HepG2 (cell line): ENCODE data around the gene PTRHD1. TPM values are rescaled to one million over a fixed set of nuclear protein-coding genes. Genes with fewer than 3 reads are reported as not detected.
A peak's percentile ranks its signal among the peaks of the same experiment; 100 is the strongest.

ENCODE experiments used
- ATAC-seq: fragments of 200-7000 bp; cut with Tn5 transposase; 3 replicates; pipeline ENCODE4 v1.9.1; 2020; ENCODE audit warnings: mild to moderate bottlenecking, moderate library complexity
- BruUV-seq: library from RNA; stranded (reverse); fragments of 400-500 nt; replicated peaks from 2 replicates; lab custom pipeline; 2021; lab: Mats Ljungman, UMichigan
- CTCF ChIA-PET: fragments of 300-600 bp; formaldehyde crosslinking; extraction: SDS; loops from one replicate; lab custom pipeline; 2021; ENCODE audit warnings: low total read pairs, inconsistent platforms, low intra/inter-chr PET ratio; lab: Yijun Ruan, JAX
- POLR2A ChIA-PET: fragments of 350-600 bp; sonication (Branson Sonifier 250); formaldehyde crosslinking; loops from one replicate; lab custom pipeline; 2020; ENCODE audit warnings: antibody characterized with exemption, inconsistent platforms; lab: Yijun Ruan, JAX
- DNase-seq: peaks from one replicate; pipeline ENCODE4 v3.0.0-alpha.2; 2015; ENCODE audit warnings: low spot score
- FAIRE-seq: peaks from 3 replicates; lab custom pipeline; 2011; peaks lifted over from hg19 to GRCh38; lab: Jason Lieb, UNC
- H2AFZ ChIP-seq: one replicate; pipeline ENCODE4 v1.6.1; 2011; ENCODE audit warnings: low read length, inconsistent platforms
- H3K27ac ChIP-seq: fragments of 300-600 bp; 3 replicates; pipeline ENCODE4 v1.8.0; 2011; ENCODE audit warnings: mixed run types, mild to moderate bottlenecking, mixed read lengths, low read length, inconsistent platforms; ENCODE audit not compliant: insufficient read depth; ENCODE audit errors: extremely low read length
- H3K27me3 ChIP-seq, 2 experiments: fragments of 200-600 bp in 1 of 2; 2 replicates in 1 of 2; 3 replicates in 1 of 2; pipeline versions ENCODE4 v1.6.0 to v1.8.0; 2011; ENCODE audit warnings: low read length in 2 of 2, mild to moderate bottlenecking in 2 of 2, moderate library complexity in 2 of 2, inconsistent platforms in 1 of 2; ENCODE audit not compliant: insufficient read depth in 2 of 2, control insufficient read depth in 1 of 2
- H3K36me3 ChIP-seq, 2 experiments: fragments of 200-600 bp in 1 of 2; replicated peaks in 1 of 2; 2 replicates in 1 of 2; 3 replicates in 1 of 2; pipeline versions ENCODE4 v1.5.1 to v1.8.0; 2011; ENCODE audit warnings: low read length in 2 of 2, inconsistent platforms in 1 of 2; ENCODE audit not compliant: insufficient read depth in 2 of 2, control insufficient read depth in 1 of 2
- H3K4me1 ChIP-seq: 2 replicates; pipeline ENCODE4 v1.5.1; 2012; ENCODE audit warnings: low read length, inconsistent platforms; ENCODE audit not compliant: insufficient read depth
- H3K4me2 ChIP-seq: 2 replicates; pipeline ENCODE4 v1.6.0; 2011; ENCODE audit warnings: low read depth, low read length, inconsistent platforms
- H3K4me3 ChIP-seq, 3 experiments: fragments of 200-600 bp in 1 of 3; sonication (generic), shearing (Covaris generic) in 1 of 3; replicated peaks in 1 of 3; 2 replicates each; pipeline ENCODE4 v1.5.1; 2011 to 2016; ENCODE audit warnings: low read length in 3 of 3, inconsistent platforms in 2 of 3, low read depth in 2 of 3, mild to moderate bottlenecking in 2 of 3, control low read depth in 1 of 3, mixed read lengths in 1 of 3; ENCODE audit not compliant: insufficient read depth in 1 of 3
- H3K79me2 ChIP-seq: one replicate; pipeline ENCODE4 v1.6.1; 2011; ENCODE audit warnings: low read length, inconsistent platforms; ENCODE audit not compliant: insufficient read depth
- H3K9ac ChIP-seq: 2 replicates; pipeline ENCODE4 v1.6.0; 2011; ENCODE audit warnings: mild to moderate bottlenecking, low read depth, low read length, inconsistent platforms; ENCODE audit not compliant: insufficient read depth
- H3K9me3 ChIP-seq: 2 replicates; pipeline ENCODE4 v1.5.1; 2012; ENCODE audit warnings: mild to moderate bottlenecking, low read length
- H4K20me1 ChIP-seq: 2 replicates; pipeline ENCODE4 v1.6.0; 2011; ENCODE audit warnings: inconsistent platforms, mild to moderate bottlenecking, low read length, moderate library complexity; ENCODE audit not compliant: insufficient read depth
- CC2D1A ChIP-seq: sonication (generic); formaldehyde crosslinking; IDR thresholded peaks from 2 replicates; pipeline ENCODE4 v1.8.1; 2023; ENCODE audit warnings: mild to moderate bottlenecking, missing genetic modification reagents
- ELK4 ChIP-seq: sonication (generic); formaldehyde crosslinking; IDR thresholded peaks from 2 replicates; pipeline ENCODE4 v1.9.0; 2021; ENCODE audit warnings: missing genetic modification reagents, borderline replicate concordance
- KLF9 ChIP-seq: IDR thresholded peaks from 2 replicates; pipeline ENCODE4 v1.6.1; 2016; ENCODE audit warnings: low read depth
- MAFK ChIP-seq, 2 experiments: IDR thresholded peaks in 1 of 2; conservative IDR thresholded peaks in 1 of 2; 2 replicates each; pipeline ENCODE4 v1.6.1; 2011; ENCODE audit warnings: improper control_type of control experiment in 2 of 2, low read length in 2 of 2
- PTBP1 ChIP-seq: fragments of 200-400 bp; formaldehyde crosslinking; IDR thresholded peaks from 2 replicates; pipeline ENCODE4 v1.6.1; 2018; ENCODE audit warnings: low read length, low read depth; ENCODE audit not compliant: poor library complexity, severe bottlenecking
- RELA ChIP-seq: sonication (generic); formaldehyde crosslinking; IDR thresholded peaks from 2 replicates; pipeline ENCODE4 v1.4.0; 2020; ENCODE audit warnings: missing genetic modification reagents
- REPIN1 ChIP-seq: sonication (generic); formaldehyde crosslinking; IDR thresholded peaks from 2 replicates; pipeline ENCODE4 v1.8.0; 2022; ENCODE audit warnings: missing genetic modification reagents, low read depth, mild to moderate bottlenecking, borderline replicate concordance
- RXRB ChIP-seq: IDR thresholded peaks from 2 replicates; pipeline ENCODE4 v1.6.1; 2016; ENCODE audit warnings: borderline replicate concordance, missing genetic modification reagents, missing compliant biosample characterization
- SNRNP70 ChIP-seq: fragments of 200-400 bp; formaldehyde crosslinking; IDR thresholded peaks from 2 replicates; pipeline ENCODE4 v1.6.1; 2017; ENCODE audit warnings: mild to moderate bottlenecking, low read depth, low read length, moderate library complexity
- ZNF407 ChIP-seq: sonication (generic); formaldehyde crosslinking; IDR thresholded peaks from one replicate; pipeline ENCODE4 v1.5.1; 2020; ENCODE audit warnings: mild to moderate bottlenecking, missing genetic modification reagents; ENCODE audit errors: not compliant biosample characterization
- ZNF451 ChIP-seq: sonication (generic); formaldehyde crosslinking; IDR thresholded peaks from 2 replicates; pipeline ENCODE4 v1.5.0; 2020; ENCODE audit warnings: mild to moderate bottlenecking, missing genetic modification reagents
- ZNF709 ChIP-seq: sonication (generic); formaldehyde crosslinking; IDR thresholded peaks from 2 replicates; pipeline ENCODE4 v1.5.0; 2020; ENCODE audit warnings: mild to moderate bottlenecking, missing genetic modification reagents
- ZNF816 ChIP-seq: sonication (generic); formaldehyde crosslinking; IDR thresholded peaks from 2 replicates; pipeline ENCODE4 v1.8.0; 2022; ENCODE audit warnings: missing genetic modification reagents, mild to moderate bottlenecking, borderline replicate concordance
- ZSCAN21 ChIP-seq: sonication (generic); formaldehyde crosslinking; IDR thresholded peaks from 2 replicates; pipeline ENCODE4 v1.8.0; 2022; ENCODE audit warnings: mild to moderate bottlenecking, missing genetic modification reagents, moderate library complexity, borderline replicate concordance
- in situ Hi-C: cut with HindIII; loops from 2 replicates; pipeline ENCODE4 v1.10.0; 2017; ENCODE audit warnings: low pct_unique_long_range_greater_than_20kb; ENCODE audit not compliant: extremely low pct_ligation_motif_present
- intact Hi-C: fragments of 100-400 bp; cut with micrococcal nuclease; formaldehyde crosslinking; loops from one replicate; pipeline ENCODE4 v1.10.0; 2022; ENCODE audit not compliant: unreplicated experiment
- polyA plus RNA-seq, 8 experiments: library from polyadenylated mRNA; depleted of rRNA in 3 of 8; stranded (reverse) in 7 of 8; unstranded in 1 of 8; fragments of >200 nt; fragmentation: Illumina TruSeq in 4 of 8; extraction: Trizol in 4 of 8; gene quantifications; 2 replicates each; pipeline versions ENCODE4 v1.2.1 to v1.2.3, GENCODE V29; 2011 to 2016; ENCODE audit warnings: low read depth in 4 of 8, missing spikeins in 1 of 8, mixed read lengths in 1 of 8; ENCODE audit not compliant: insufficient read depth in 1 of 8
- total RNA-seq, 5 experiments: library from RNA; depleted of rRNA; stranded (reverse); fragments of >200 nt; fragmentation: Illumina TruSeq; extraction: Trizol; gene quantifications; 2 replicates each; pipeline ENCODE4 v1.2.3, GENCODE V29; 2016; ENCODE audit warnings: low read depth in 1 of 5

The PTRHD1 gene
- total and polyA plus RNA-seq, 2 of the 13 experiments (the other 11 are each of a cell fraction or from before 2014, with no cell fraction given), result 72.6 to 90.8 TPM

- TF ChIP-seq ELK4 (CRISPR knock-in tag), result no peak
- no peak for TF ChIP-seq ZNF451 (CRISPR knock-in tag)
- peak; percentile 16 to 35; a peak in 3 of 4 replicates for TF ChIP-seq MAFK (conservative IDR thresholded peaks at IDR 0.05 in 1 of 2, IDR thresholded peaks at IDR 0.05 in 1 of 2; ENCODE audit: low read length in 2 of 2)
These were observed 16.3 kb upstream of the PTRHD1 start (continued) for GRCh38 chr2:24809316-24810007.

- intact Hi-C loops (no loop called here), in situ Hi-C loops (no loop called here)
- H3K9me3 ChIP-seq, result no peaks in the 10 kb centered on the region
- no peak overlapping the region for H3K4me3 ChIP-seq
- H3K36me3 ChIP-seq, result peaks cover 7 to 22% of the 10 kb centered on the region in 2 experiments; a peak in 4 of 5 replicates
- ChIA-PET POLR2A (interaction anchor here (1.9 kb wide), 1 partner anchor 14 kb away, joined by 14 read pairs; the partner anchor contains the start of genes CENPO and PTRHD1), CTCF (no interaction called here)
- peaks cover 15% of the 10 kb centered on the region for H3K4me1 ChIP-seq
- no peak overlapping the region for H3K9ac ChIP-seq
- no peaks in the 10 kb centered on the region for H4K20me1 ChIP-seq
- H3K4me2 ChIP-seq, result no peak overlapping the region
- no TSS peak for BruUV-seq
- H3K27ac ChIP-seq, result no peak overlapping the region
- no peak overlapping the region for H2AFZ ChIP-seq
- DNase-seq (no peak), FAIRE-seq (no peak), ATAC-seq (no peak)
- no peaks in the 10 kb centered on the region for H3K27me3 ChIP-seq
- H3K79me2 ChIP-seq, result peaks cover 55% of the 10 kb centered on the region
- TF ChIP-seq RXRB (CRISPR knock-in tag) (no peak), ZNF407 (CRISPR knock-in tag) (no peak), PTBP1 (no peak), CC2D1A (CRISPR knock-in tag) (no peak), ZSCAN21 (CRISPR knock-in tag) (no peak), SNRNP70 (no peak), RELA (CRISPR knock-in tag) (no peak), ZNF816 (CRISPR knock-in tag) (no peak), ZNF709 (no peak), KLF9 (CRISPR knock-in tag) (no peak), REPIN1 (CRISPR knock-in tag) (no peak)
These were observed 13.5 kb upstream of the PTRHD1 start for GRCh38 chr2:24806661-24807036.
